ENCODE data around the gene PACRG. TPM values are rescaled to one million over a fixed set of nuclear protein-coding genes. Genes with fewer than 3 reads are reported as not detected.

The PACRG gene
- total RNA-seq, 2 donors from 2014 or later, result 1.7 TPM; not detected in 1

DNA sequence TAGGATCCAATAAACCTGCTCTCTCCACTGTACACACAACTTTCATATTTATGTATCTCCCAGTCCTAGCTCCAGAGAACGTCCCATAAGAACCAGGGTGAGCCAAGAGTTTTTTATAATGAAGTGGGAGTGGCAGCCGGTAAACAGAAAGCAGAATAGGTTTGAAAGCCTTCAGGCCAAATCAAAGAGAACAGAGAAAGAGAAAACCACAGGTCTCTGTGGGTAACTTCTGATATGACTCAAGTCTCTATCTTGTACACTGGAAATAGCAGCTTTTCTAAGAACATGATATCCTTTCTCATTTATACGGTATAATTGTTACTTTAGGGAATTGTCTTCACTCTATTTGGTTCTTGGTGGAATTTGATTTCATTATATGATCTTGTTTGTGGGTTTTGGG is 273.6 kb downstream of the PACRG start:
- no peaks in the 10 kb centered on the region for H3K9me3 ChIP-seq
- no peak overlapping the region for H3K9ac ChIP-seq (ENCODE audit: low read depth in 2 of 2, low read length in 2 of 2)
- no peaks in the 10 kb centered on the region for H3K36me3 ChIP-seq
- no peaks in the 10 kb centered on the region for H3K4me1 ChIP-seq
- H3K4me3 ChIP-seq, result no peak overlapping the region
- no peak overlapping the region for H3K27ac ChIP-seq
- DNase-seq, result no peak
- TF ChIP-seq, protein P1, sequence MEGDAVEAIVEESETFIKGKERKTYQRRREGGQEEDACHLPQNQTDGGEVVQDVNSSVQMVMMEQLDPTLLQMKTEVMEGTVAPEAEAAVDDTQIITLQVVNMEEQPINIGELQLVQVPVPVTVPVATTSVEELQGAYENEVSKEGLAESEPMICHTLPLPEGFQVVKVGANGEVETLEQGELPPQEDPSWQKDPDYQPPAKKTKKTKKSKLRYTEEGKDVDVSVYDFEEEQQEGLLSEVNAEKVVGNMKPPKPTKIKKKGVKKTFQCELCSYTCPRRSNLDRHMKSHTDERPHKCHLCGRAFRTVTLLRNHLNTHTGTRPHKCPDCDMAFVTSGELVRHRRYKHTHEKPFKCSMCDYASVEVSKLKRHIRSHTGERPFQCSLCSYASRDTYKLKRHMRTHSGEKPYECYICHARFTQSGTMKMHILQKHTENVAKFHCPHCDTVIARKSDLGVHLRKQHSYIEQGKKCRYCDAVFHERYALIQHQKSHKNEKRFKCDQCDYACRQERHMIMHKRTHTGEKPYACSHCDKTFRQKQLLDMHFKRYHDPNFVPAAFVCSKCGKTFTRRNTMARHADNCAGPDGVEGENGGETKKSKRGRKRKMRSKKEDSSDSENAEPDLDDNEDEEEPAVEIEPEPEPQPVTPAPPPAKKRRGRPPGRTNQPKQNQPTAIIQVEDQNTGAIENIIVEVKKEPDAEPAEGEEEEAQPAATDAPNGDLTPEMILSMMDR (IDR thresholded peaks at IDR 0.05), result no peak
- intact Hi-C loops (cut with DNase I), result no loop called here
- H3K27me3 ChIP-seq, result no peaks in the 10 kb centered on the region

DNA sequence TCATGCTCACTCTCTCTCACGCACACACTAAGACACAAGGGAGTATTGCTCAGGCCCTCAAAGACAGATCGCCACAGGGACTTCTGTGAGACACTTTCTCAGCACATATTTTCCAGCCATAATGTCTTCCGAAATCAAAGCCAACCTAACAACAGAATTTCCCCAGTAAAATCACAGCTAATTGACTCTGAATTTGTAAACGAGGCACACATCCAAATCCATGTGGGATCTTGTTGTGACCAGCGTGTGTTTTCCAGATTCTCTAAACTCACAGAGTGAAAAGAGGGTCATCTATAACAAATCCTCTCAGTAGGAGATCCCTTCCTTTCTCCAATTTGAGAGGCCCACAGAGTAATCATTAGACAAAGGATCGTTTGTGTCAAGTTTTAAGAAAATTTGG is 280.4 kb downstream of the PACRG start:
- Histone ChIP-seq H3K27me3 (no peaks in the 10 kb centered on the region), H3K27ac (no peak overlapping the region), H3K36me3 (no peaks in the 10 kb centered on the region), H3K4me1 (no peaks in the 10 kb centered on the region), H3K9ac (ENCODE audit: low read depth in 2 of 2, low read length in 2 of 2) (no peak overlapping the region), H3K9me3 (no peaks in the 10 kb centered on the region), H3K4me3 (no peak overlapping the region)
- intact Hi-C loops (cut with DNase I), result no loop called here
- DNase-seq, result no peak
- TF ChIP-seq, protein P1 (IDR thresholded peaks at IDR 0.05), result no peak

DNA sequence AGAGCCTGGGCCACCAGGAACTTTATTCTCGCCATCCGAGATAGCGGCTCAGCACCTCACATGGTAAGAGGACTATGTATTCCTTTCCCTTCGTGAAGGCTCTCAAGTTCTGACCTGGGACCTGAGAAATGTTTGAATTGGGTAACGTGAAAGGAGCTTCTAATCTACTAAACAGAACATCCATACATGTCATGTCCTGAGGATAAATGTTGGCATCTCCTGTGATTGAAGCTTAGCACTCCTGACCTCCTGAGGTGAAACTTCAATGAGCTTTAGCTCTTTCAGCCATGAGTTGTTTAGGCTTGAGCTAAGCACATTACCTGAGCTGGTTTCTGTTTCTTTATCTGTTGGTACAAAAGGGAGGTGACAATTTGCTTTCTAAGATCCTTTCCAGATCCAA is 280.9 kb downstream of the PACRG start:
- Histone ChIP-seq H3K36me3 (no peaks in the 10 kb centered on the region), H3K4me1 (no peaks in the 10 kb centered on the region), H3K27me3 (no peaks in the 10 kb centered on the region), H3K4me3 (no peak overlapping the region), H3K9me3 (no peaks in the 10 kb centered on the region), H3K9ac (ENCODE audit: low read depth in 2 of 2, low read length in 2 of 2) (no peak overlapping the region), H3K27ac (no peak overlapping the region)
- TF ChIP-seq, protein P1 (IDR thresholded peaks at IDR 0.05), result no peak
- no peak for DNase-seq
- intact Hi-C loops (cut with DNase I), result no loop called here

DNA sequence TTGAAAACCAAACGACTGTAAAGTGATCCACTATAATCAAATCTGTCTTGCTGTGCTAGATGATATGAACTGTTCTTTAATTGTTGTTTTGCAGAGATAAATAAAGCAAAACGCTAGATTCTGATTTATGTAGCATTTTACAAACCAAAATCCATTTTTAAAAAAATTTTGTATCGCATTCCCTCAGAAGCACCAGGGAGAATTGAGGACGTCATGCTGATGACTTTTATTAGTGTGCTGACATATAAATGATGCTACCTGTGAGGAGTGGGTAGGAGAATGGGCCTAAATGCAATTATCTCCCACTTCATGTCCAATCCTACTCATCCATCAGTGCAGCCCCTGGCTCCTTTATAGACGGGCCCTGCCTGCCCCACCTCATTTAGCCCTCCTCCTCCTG is 282.4 kb downstream of the PACRG start:
- no peak for DNase-seq
- Histone ChIP-seq H3K9me3 (no peaks in the 10 kb centered on the region), H3K27me3 (no peaks in the 10 kb centered on the region), H3K36me3 (no peaks in the 10 kb centered on the region), H3K27ac (no peak overlapping the region), H3K9ac (ENCODE audit: low read depth in 2 of 2, low read length in 2 of 2) (no peak overlapping the region), H3K4me1 (no peaks in the 10 kb centered on the region), H3K4me3 (no peak overlapping the region)
- TF ChIP-seq, protein P1 (IDR thresholded peaks at IDR 0.05), result no peak
- intact Hi-C loops (cut with DNase I), result no loop called here

GRCh38 chr6:163014736-163015135 is 287.0 kb downstream of the PACRG start:
- intact Hi-C loops (cut with DNase I), result no loop called here
- no peak overlapping the region for H3K4me3 ChIP-seq
- H3K4me1 ChIP-seq, result no peaks in the 10 kb centered on the region
- no peak overlapping the region for H3K9ac ChIP-seq (ENCODE audit: low read depth in 2 of 2, low read length in 2 of 2)
- no peak overlapping the region for H3K27ac ChIP-seq
- no peak for DNase-seq
- TF ChIP-seq, protein P1 (IDR thresholded peaks at IDR 0.05), result no peak
- no peaks in the 10 kb centered on the region for H3K9me3 ChIP-seq
- no peaks in the 10 kb centered on the region for H3K36me3 ChIP-seq
- no peaks in the 10 kb centered on the region for H3K27me3 ChIP-seq

DNA sequence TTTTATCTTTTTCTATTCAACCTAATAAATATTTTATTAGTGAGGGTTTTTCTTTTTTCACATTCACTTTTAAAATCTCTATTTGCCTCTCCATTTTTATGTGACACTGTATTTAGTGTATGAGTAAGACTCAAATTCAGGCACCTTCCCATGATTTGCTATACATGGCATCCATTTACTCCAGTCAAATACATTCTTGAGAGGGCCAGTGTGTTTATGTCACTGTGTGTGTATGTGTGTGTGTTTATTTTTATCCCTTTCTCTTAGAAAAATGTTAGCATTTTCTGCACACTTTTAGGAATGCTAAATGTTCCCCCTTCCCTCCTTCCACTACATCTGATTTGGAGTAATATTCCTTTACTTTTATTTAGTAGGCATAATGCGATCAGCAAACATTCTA is 290.0 kb downstream of the PACRG start:
- no peak for DNase-seq
- no peaks in the 10 kb centered on the region for H3K9me3 ChIP-seq
- no peaks in the 10 kb centered on the region for H3K4me1 ChIP-seq
- TF ChIP-seq, protein P1 (IDR thresholded peaks at IDR 0.05), result no peak
- H3K27ac ChIP-seq, result no peak overlapping the region
- intact Hi-C loops (cut with DNase I), result no loop called here
- no peaks in the 10 kb centered on the region for H3K36me3 ChIP-seq
- H3K4me3 ChIP-seq, result no peak overlapping the region
- no peak overlapping the region for H3K9ac ChIP-seq (ENCODE audit: low read depth in 2 of 2, low read length in 2 of 2)
- H3K27me3 ChIP-seq, result no peaks in the 10 kb centered on the region
